Tongue (tissue), 2 donors: ENCODE measurements around the gene TMPRSS15. TPM values are rescaled to one million over a fixed set of nuclear protein-coding genes. Genes with fewer than 3 reads are reported as not detected.
A peak's percentile ranks its signal among the peaks of the same experiment; 100 is the strongest.

Experiments used
- DNase-seq: peaks from one replicate; pipeline ENCODE4 v3.0.0-alpha.2; 2015
- total RNA-seq: library from RNA; depleted of rRNA; stranded (reverse); fragments of >200 nt; gene quantifications from one replicate; pipeline ENCODE4 v1.2.3, GENCODE V29; 2014

TMPRSS15 gene
- total RNA-seq, 1 donor from 2014 or later = not detected

GRCh38 chr21:18244671-18245463 lies 158.7 kb downstream of the TMPRSS15 start, which contains the start of gene CHODL:
Gene CHODL (plus strand): TSS chr21:18244833. CDS start chr21:18245224, 391 bp downstream.
- peak; percentile 89 for DNase-seq

- DNase-seq = peak; percentile 17
These were observed 168.0 kb downstream of the TMPRSS15 start for GRCh38 chr21:18235545-18235944.

GRCh38 chr21:18228060-18228739 lies 175.4 kb downstream of the TMPRSS15 start:
- DNase-seq = peak; percentile 86

GRCh38 chr21:18222346-18222745 lies 181.2 kb downstream of the TMPRSS15 start:
- peak; percentile 13 for DNase-seq

GRCh38 chr21:18220498-18220897 lies 183.1 kb downstream of the TMPRSS15 start:
- DNase-seq = no peak

Other genes starting within 250 kb of the TMPRSS15 start
- gene CHODL, start 159.0 kb downstream of the TMPRSS15 start, total RNA-seq = 176 TPM